Measurements from ENCODE around the gene PCBP4.

- TF ChIP-seq ZNF274 (IDR thresholded peaks at IDR 0.05; ENCODE audit: low read depth, low read length) (no peak), SUZ12 (IDR thresholded peaks at IDR 0.05; ENCODE audit: extremely low read depth, insufficient read depth, insufficient read length) (no peak), YY1 (IDR thresholded peaks at IDR 0.05; ENCODE audit: insufficient read depth, insufficient read length) (no peak)
Measured at GRCh38 chr3:51978143-51978502, 10.9 kb upstream of the PCBP4 start.
